Measurements from ENCODE around the gene HIRA. TPM values are rescaled to one million over a fixed set of nuclear protein-coding genes. Genes with fewer than 3 reads are reported as not detected.
"Not testable (repeated sequence)": the region's sequence is repeated elsewhere in the genome, so short reads cannot be mapped to it uniquely, and the experiment has no call there.

The HIRA gene
- polyA plus RNA-seq, 2 of the 4 experiments (the other 2 are of a cell fraction): 12.3 to 16.6 TPM

DNA sequence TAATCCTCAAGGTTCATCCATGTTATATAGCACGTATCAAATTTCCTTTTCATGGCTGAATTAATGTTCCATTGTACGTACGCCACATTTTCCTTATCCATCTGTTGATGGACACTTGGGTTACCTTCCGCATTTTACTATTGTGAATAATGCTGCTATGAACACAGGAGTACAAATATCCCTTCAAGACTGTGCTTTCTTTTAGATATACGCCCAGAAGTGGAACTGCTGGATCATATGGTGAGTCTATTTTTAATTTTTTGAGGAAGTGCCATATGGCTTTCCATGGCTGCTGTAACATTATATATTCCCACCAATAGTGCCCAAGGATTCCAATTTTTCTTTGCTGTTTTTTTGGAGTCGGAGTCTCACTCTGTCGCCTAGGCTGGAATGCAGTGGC is 6.8 kb upstream of the HIRA start:
- CTCF ChIA-PET: interaction anchor here (0.6 kb wide), 1 partner anchor 169 kb away, joined by 3 read pairs; no protein-coding TSS in a partner anchor
- H3K4me1 ChIP-seq: no peaks in the 10 kb centered on the region
- ATAC-seq: no peak
- DNase-seq (ENCODE audit: low read depth in 1 of 2, low spot score in 1 of 2): no peak
- no peak overlapping the region for H3K27ac ChIP-seq
- no peak overlapping the region for H3K4me3 ChIP-seq
- no peaks in the 10 kb centered on the region for H3K9me3 ChIP-seq
- TF ChIP-seq HEYL (CRISPR knock-in tag; IDR thresholded peaks at IDR 0.05) (no peak), MYC (IDR thresholded peaks at IDR 0.05; ENCODE audit: borderline replicate concordance, low read length) (no peak), EP300 (IDR thresholded peaks at IDR 0.05) (no peak), CBX8 (IDR thresholded peaks at IDR 0.05) (no peak), ZNF302 (CRISPR knock-in tag; IDR thresholded peaks at IDR 0.05) (no peak), EHMT2 (IDR thresholded peaks at IDR 0.05; ENCODE audit: low read depth) (no peak)
- no peak for FAIRE-seq
- POLR2A ChIA-PET: no interaction called here
- WGBS (ENCODE audit: missing lambda C conversion rate): 85% methylated on average over 7 of the region's 7 CpGs
- no peak overlapping the region for H3K4me2 ChIP-seq

DNA sequence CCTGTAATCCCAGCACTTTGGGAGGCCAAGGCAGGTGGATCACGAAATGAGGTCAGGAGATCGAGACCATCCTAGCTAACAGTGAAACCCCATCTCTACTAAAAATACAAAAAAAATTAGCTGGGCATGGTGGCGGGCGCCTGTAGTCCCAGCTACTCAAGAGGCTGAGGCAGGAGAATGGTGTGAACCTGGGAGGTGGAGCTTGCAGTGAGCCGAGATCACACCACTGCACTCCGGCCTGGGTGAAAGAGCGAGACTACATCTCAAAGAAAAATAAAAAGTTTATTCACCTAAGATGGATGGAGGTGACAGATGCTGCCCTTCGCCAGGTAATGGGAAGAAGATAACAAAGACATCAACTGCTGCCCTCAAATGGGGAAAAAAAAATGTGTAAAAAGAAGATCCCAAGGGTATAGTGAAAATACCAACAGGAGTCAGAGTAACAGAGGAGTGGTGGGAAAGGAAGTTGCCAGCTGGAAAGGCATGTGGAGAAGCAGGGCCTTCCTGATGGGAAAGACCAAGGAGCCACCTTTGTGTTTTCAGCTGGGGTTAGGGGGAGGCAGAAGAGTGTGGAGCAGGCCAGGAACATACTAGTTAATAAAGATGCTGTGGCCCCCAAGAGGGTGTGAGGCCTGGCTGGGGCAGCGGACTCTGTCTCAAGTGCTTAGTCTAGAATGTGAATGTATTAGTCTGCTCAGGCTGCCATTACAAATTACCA is 5.1 kb upstream of the HIRA start:
- H3K27ac ChIP-seq; FAIRE-seq; CTCF ChIA-PET; H3K9me3 ChIP-seq; ATAC-seq; POLR2A ChIA-PET; DNase-seq (ENCODE audit: low read depth in 1 of 2, low spot score in 1 of 2); H3K4me3 ChIP-seq; H3K4me1 ChIP-seq; H3K4me2 ChIP-seq: not testable (repeated sequence)
- 97% methylated on average over 9 of the region's 9 CpGs for WGBS (ENCODE audit: missing lambda C conversion rate)

DNA sequence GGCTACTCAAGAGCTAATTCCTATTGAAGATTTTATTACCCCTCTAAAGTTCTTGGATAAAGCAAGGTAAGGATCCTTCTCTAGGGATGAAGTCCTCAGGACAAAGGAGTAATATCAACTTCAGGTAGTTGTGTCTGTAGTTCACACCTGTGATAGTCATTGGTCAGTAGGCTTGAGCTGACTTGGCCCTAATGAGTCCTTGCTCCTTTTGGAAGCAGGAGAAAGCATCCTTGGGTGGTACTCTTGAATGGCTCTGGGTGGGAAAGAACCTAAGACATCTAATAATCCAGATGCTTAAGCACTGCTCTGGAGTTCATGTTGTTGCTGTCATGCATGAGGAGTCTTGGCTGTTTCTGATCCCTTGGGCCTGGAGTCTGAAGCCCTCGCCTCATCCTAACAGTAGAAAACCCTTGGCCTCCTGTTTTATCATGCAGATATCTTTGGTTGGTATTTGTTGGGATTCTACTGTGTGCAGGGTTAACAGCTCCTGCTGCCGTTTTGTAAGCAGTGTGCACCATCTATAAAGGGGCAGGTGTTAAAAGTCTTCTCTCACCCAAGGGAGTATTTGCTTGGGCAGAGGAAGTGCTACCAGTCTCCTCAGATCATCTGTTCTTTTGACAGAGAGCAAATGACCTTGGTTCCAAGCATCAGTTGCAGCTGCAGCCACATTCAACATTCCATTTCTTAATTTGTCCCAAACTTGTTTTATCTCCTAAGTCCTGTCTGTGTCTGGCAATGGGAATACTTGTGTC is 3.5 kb upstream of the HIRA start:
- CTCF ChIA-PET: interaction anchor here (1.2 to 1.9 kb wide), 2 partner anchors 10 to 290 kb away, joined by 4 to 7 read pairs; partner anchors contain the start of gene ESS2
- no peak overlapping the region for H3K4me3 ChIP-seq
- 92% methylated on average over 2 of the region's 2 CpGs for WGBS (ENCODE audit: missing lambda C conversion rate)
- DNase-seq (ENCODE audit: low read depth in 1 of 2, low spot score in 1 of 2) (no peak), ATAC-seq (no peak), FAIRE-seq (no peak)
- no peak overlapping the region for H3K4me2 ChIP-seq
- no peaks in the 10 kb centered on the region for H3K9me3 ChIP-seq
- H3K27ac ChIP-seq: no peak overlapping the region
- no peak for TF ChIP-seq MAFK (IDR thresholded peaks at IDR 0.05; ENCODE audit: partially characterized antibody)
- TF ChIP-seq ZFP36 (IDR thresholded peaks at IDR 0.05; ENCODE audit: borderline replicate concordance, partially characterized antibody): no peak
- no peak for TF ChIP-seq FOSB (CRISPR knock-in tag; IDR thresholded peaks at IDR 0.05)
- no peak for TF ChIP-seq MAZ (IDR thresholded peaks at IDR 0.05; ENCODE audit: borderline replicate concordance, low read depth, low read length)
- TF ChIP-seq GATA3 (IDR thresholded peaks at IDR 0.05; ENCODE audit: borderline replicate concordance): no peak
- no peak for TF ChIP-seq CHD2 (IDR thresholded peaks at IDR 0.05; ENCODE audit: low read length, partially characterized antibody)
- no peak for TF ChIP-seq ZC3H11A (IDR thresholded peaks at IDR 0.05)
- no peak for TF ChIP-seq TP53 (CRISPR knock-in tag; IDR thresholded peaks at IDR 0.05)
- no peak for TF ChIP-seq POLR2A (IDR thresholded peaks at IDR 0.05; ENCODE audit: low read length)
- no peak for TF ChIP-seq PHF8 (IDR thresholded peaks at IDR 0.05; ENCODE audit: borderline replicate concordance, low read depth)
- no peak for TF ChIP-seq HOXA7 (CRISPR knock-in tag; IDR thresholded peaks at IDR 0.05)
- no peak for TF ChIP-seq NR3C1 (IDR thresholded peaks at IDR 0.05)
- no peak for TF ChIP-seq BHLHE40 (IDR thresholded peaks at IDR 0.05; ENCODE audit: low read depth, low read length)
- TF ChIP-seq HDAC2 (IDR thresholded peaks at IDR 0.05): no peak
- no peak for TF ChIP-seq FOSL2 (IDR thresholded peaks at IDR 0.05)
- TF ChIP-seq FOSL2 (CRISPR knock-in tag; IDR thresholded peaks at IDR 0.05): no peak
- TF ChIP-seq KDM5A (IDR thresholded peaks at IDR 0.05): no peak
- H3K4me1 ChIP-seq: peaks cover 4% of the 10 kb centered on the region
- POLR2A ChIA-PET: no interaction called here

- no peak overlapping the region for H3K4me2 ChIP-seq
- ChIA-PET CTCF (interaction anchor here (1.9 kb wide), 1 partner anchor 11 kb away, joined by 7 read pairs; no protein-coding TSS in a partner anchor), POLR2A (no interaction called here)
- FAIRE-seq (no peak), DNase-seq (ENCODE audit: low read depth in 1 of 2, low spot score in 1 of 2) (no peak), ATAC-seq (no peak)
- no peak overlapping the region for H3K4me3 ChIP-seq
- H3K4me1 ChIP-seq: peaks cover 9% of the 10 kb centered on the region
- no peak for TF ChIP-seq EP300 (IDR thresholded peaks at IDR 0.05)
- TF ChIP-seq, protein P1, sequence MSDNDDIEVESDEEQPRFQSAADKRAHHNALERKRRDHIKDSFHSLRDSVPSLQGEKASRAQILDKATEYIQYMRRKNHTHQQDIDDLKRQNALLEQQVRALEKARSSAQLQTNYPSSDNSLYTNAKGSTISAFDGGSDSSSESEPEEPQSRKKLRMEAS (IDR thresholded peaks at IDR 0.05): no peak
- no peak for TF ChIP-seq RNF2 (IDR thresholded peaks at IDR 0.05; ENCODE audit: borderline replicate concordance, low read depth)
- no peak for TF ChIP-seq HDAC2 (IDR thresholded peaks at IDR 0.05)
- TF ChIP-seq ZSCAN20 (CRISPR knock-in tag; IDR thresholded peaks at IDR 0.05): no peak
- TF ChIP-seq HEYL (CRISPR knock-in tag; IDR thresholded peaks at IDR 0.05): no peak
- no peak for TF ChIP-seq BCL3 (IDR thresholded peaks at IDR 0.05)
- no peak overlapping the region for H3K27ac ChIP-seq
- no peaks in the 10 kb centered on the region for H3K9me3 ChIP-seq
- 99% methylated on average over 7 of the region's 7 CpGs for WGBS (ENCODE audit: missing lambda C conversion rate)
Observed at GRCh38 chr22:19434401-19434800, 2.9 kb upstream of the HIRA start.

Measured in A549 (cell line).